ENCODE data around the gene RECQL5.

Gene RECQL5

DNA sequence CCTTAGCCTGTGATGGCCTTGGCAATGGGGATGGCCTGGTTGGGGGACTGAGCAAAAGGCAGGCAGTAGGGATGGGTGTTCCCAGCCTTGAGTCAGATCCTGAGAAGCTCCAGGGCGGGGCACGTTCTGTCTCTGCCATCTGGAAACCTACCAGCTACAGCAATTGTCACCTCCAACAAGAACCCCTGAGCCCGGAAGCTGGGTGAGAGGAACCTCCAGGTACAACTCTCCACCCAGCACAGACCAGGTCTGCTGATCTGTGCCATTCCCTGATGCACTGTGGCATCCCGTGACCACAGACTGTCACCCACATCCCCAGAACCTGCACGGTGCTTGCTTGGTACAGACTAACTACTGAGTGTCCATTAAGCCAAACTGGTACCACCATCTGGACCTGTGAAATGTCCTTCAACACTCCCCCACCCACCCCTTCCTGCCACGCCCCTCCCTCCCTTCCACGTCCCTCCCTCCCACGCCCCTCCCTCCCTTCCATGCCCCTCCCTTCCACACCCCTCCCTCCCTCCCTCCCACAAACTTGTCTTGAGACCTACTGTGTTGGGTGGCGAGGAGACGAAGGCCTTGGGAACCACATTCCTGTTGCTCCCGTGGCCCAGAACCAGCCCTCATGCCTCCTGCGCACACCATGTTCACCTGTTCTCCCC, 62.8 kb downstream of the RECQL5 start:
- H3K4me3 ChIP-seq (ENCODE audit: low read length) = no peak overlapping the region
- no peak for DNase-seq (ENCODE audit: low read depth)
- TF ChIP-seq, protein P1, sequence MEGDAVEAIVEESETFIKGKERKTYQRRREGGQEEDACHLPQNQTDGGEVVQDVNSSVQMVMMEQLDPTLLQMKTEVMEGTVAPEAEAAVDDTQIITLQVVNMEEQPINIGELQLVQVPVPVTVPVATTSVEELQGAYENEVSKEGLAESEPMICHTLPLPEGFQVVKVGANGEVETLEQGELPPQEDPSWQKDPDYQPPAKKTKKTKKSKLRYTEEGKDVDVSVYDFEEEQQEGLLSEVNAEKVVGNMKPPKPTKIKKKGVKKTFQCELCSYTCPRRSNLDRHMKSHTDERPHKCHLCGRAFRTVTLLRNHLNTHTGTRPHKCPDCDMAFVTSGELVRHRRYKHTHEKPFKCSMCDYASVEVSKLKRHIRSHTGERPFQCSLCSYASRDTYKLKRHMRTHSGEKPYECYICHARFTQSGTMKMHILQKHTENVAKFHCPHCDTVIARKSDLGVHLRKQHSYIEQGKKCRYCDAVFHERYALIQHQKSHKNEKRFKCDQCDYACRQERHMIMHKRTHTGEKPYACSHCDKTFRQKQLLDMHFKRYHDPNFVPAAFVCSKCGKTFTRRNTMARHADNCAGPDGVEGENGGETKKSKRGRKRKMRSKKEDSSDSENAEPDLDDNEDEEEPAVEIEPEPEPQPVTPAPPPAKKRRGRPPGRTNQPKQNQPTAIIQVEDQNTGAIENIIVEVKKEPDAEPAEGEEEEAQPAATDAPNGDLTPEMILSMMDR (conservative IDR thresholded peaks at IDR 0.05; ENCODE audit: low read depth, low read length) = no peak

DNA sequence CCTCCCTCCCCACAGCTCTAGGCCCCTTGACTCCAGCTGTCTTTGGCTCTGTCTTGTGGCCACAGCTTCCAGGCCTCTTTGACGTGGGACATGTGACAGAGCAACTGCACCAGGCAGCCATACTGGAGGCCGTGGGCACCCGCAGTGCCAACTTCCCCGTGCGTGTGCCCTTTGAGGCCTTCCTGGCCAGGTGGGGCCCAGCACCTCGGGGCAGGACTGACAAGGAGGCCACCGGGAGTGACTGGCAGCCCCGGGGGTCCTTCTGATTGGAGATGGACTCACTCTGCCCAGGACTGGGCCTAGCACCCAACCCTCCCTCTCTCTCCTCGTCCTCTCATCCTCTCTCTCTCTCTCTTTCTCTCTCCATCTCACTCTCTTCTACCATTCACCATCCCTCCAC, 63.8 kb downstream of the RECQL5 start:
- DNase-seq (ENCODE audit: low read depth) = no peak
- TF ChIP-seq, protein P1 (conservative IDR thresholded peaks at IDR 0.05; ENCODE audit: low read depth, low read length) = no peak
- H3K4me3 ChIP-seq (ENCODE audit: low read length) = no peak overlapping the region

- DNase-seq (ENCODE audit: low read depth) = no peak
- TF ChIP-seq, protein P1 (conservative IDR thresholded peaks at IDR 0.05; ENCODE audit: low read depth, low read length) = no peak
- H3K4me3 ChIP-seq (ENCODE audit: low read length) = no peak overlapping the region
Measured at GRCh38 chr17:75602644-75603043, 64.3 kb downstream of the RECQL5 start.

DNA sequence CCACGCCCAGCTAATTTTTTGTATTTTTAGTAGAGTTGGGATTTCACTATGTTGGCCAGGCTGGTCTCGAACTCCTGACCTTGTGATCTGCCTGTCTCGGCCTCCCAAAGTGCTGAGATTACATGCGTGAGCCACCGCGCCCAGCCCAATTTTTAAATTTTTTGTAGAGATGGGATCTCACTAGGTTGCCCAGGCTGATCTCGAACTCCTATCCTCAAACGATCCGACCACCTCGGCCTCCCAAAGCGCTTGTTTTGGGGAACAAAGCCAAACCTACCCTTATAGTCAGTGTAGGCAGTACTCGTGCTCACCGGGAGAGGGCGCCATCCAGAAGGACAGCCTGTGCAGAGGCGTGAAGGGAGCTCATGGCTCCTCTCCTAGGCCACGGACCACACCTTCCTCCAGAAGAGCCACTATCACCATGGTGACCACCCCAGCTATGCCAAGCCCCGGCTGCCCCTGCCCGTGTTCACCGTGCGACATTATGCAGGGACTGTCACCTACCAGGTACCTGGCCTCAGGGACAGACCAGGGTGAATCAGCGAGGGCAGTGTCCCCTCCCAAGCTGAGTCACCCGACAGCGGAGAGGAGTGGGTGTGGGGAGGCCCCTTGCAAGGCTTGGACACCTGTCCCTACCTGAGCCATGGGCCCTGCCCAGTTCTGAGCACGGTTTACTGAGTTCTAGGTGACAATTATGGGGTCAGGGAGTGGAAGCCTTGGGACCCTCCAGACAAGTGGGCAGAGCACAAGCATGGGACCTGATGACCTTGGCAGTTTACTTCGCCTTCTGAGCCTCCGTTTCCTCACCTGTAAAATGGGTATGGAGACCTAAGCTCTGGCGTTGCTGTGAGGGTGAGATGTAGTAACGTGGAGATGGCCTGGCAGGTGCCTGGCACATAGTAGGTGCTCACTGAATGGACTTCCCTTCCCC, 65.6 kb downstream of the RECQL5 start:
- TF ChIP-seq, protein P1 (conservative IDR thresholded peaks at IDR 0.05; ENCODE audit: low read depth, low read length) = peak; percentile 80
- DNase-seq (ENCODE audit: low read depth) = no peak
- H3K4me3 ChIP-seq (ENCODE audit: low read length) = no peak overlapping the region

DNA sequence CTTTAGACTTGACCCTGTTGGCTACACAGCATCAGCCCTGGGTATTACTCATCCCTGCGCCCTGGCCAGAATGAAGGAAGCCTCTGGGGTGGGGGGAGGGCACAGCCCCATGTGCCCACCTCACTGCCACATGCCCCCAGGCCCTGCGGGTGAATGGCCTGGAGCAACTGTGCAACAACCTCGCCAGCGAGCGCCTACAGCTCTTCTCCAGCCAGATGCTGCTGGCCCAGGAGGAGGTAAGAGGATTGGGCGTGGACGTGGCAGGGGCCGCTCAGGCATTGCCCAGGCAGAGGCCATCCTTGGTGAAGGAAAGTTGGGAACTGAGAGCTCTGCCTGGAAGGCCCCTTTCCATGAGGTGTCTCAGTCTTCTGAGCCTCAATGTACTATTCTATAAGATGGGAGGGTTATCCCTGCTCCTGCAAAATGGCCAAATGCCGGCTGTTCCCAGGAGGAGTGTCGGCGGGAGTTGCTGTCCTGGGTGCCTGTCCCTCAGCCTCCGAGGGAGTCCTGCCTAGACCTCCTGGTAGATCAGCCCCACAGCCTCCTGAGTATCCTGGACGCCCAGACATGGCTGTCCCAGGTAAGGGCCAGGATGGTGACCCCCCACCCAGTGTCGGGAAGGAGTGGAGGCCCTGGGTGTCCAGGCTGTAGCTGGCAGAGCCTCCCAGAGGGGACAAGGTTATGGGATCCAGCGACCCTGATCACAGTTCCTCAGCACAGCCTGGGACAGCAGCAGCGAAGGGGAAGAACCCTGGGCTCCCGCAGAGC, 70.5 kb downstream of the RECQL5 start:
- DNase-seq (ENCODE audit: low read depth) = no peak
- H3K4me3 ChIP-seq (ENCODE audit: low read length) = no peak overlapping the region
- TF ChIP-seq, protein P1 (conservative IDR thresholded peaks at IDR 0.05; ENCODE audit: low read depth, low read length) = no peak

GRCh38 chr17:75595920-75596313, 71.0 kb downstream of the RECQL5 start:
- no peak overlapping the region for H3K4me3 ChIP-seq (ENCODE audit: low read length)
- TF ChIP-seq, protein P1 (conservative IDR thresholded peaks at IDR 0.05; ENCODE audit: low read depth, low read length) = no peak
- no peak for DNase-seq (ENCODE audit: low read depth)
